ENCODE results near the gene ABCB8.

ABCB8 gene

DNA sequence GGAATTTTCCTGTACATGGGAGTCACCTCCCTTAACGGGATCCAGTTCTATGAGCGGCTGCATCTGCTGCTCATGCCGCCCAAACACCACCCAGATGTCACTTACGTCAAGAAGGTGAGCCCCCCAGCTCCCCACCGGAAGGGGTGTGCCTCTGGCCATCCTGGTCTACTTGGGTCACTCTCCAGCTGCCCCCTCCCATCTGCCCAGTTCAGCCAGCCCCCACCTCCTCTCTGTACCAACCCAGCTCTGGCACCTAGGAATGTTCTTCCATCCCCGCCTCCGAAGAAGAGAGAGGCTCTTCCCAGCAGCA lies 47.4 kb downstream of the ABCB8 start:
- DNase-seq (ENCODE audit: low read depth): no peak
- no peak overlapping the region for H3K4me3 ChIP-seq (ENCODE audit: control insufficient read depth, low read depth, low read length)
- TF ChIP-seq, protein P1, sequence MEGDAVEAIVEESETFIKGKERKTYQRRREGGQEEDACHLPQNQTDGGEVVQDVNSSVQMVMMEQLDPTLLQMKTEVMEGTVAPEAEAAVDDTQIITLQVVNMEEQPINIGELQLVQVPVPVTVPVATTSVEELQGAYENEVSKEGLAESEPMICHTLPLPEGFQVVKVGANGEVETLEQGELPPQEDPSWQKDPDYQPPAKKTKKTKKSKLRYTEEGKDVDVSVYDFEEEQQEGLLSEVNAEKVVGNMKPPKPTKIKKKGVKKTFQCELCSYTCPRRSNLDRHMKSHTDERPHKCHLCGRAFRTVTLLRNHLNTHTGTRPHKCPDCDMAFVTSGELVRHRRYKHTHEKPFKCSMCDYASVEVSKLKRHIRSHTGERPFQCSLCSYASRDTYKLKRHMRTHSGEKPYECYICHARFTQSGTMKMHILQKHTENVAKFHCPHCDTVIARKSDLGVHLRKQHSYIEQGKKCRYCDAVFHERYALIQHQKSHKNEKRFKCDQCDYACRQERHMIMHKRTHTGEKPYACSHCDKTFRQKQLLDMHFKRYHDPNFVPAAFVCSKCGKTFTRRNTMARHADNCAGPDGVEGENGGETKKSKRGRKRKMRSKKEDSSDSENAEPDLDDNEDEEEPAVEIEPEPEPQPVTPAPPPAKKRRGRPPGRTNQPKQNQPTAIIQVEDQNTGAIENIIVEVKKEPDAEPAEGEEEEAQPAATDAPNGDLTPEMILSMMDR (IDR thresholded peaks at IDR 0.05; ENCODE audit: control insufficient read depth, insufficient read depth, low read depth, low read length, missing control alignments): no peak

GRCh38 chr7:151075978-151076426 lies 47.8 kb downstream of the ABCB8 start:
- TF ChIP-seq, protein P1 (IDR thresholded peaks at IDR 0.05; ENCODE audit: control insufficient read depth, insufficient read depth, low read depth, low read length, missing control alignments): no peak
- DNase-seq (ENCODE audit: low read depth): no peak
- H3K4me3 ChIP-seq (ENCODE audit: control insufficient read depth, low read depth, low read length): no peak overlapping the region

DNA sequence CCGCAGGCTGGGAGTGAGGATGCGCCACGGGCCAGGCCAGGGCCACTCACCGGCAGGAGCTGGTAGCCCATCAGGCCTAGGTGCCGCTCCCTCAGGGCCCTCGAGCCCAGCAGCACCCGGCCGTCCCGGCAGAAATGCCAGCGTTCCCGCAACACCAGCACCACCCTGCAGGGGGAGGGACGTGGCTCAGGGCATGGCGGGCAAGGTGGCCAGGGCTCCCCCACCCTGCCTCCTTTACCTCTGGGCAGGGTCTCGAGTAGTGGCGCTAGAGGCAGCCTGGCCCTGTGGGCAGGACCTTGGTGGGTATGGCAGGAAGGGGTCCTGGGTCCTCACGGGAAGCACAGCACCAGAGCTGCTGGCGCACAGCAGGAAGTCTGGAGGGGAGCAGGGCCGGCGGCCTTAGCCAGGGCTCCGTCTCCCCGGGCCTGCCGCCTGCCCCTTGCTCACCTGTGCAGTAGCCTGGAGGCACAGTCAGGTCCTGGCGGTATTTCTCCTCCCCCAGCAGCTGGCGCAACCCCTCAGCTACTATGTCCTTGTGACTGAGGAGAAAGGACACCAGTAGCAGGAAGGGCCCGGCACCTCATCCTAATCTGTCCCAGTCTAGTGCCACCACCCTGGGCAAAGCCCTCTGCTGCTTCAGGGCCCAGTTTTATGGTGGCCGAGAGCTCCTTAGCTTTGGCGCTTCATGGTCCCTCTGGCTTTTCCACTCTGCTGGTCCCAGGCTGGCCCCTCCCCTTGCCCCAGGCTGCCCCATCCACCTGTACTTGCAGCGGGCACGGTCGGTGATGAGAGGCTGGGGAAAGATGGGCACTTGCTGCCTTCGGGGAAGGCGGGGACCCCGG lies 48.8 kb downstream of the ABCB8 start:
- no peak overlapping the region for H3K4me3 ChIP-seq (ENCODE audit: control insufficient read depth, low read depth, low read length)
- TF ChIP-seq, protein P1 (IDR thresholded peaks at IDR 0.05; ENCODE audit: control insufficient read depth, insufficient read depth, low read depth, low read length, missing control alignments): peak; percentile 56
- DNase-seq (ENCODE audit: low read depth): no peak

- H3K4me3 ChIP-seq (ENCODE audit: control insufficient read depth, low read depth, low read length): no peak overlapping the region
- DNase-seq (ENCODE audit: low read depth): no peak
- TF ChIP-seq, protein P1 (IDR thresholded peaks at IDR 0.05; ENCODE audit: control insufficient read depth, insufficient read depth, low read depth, low read length, missing control alignments): no peak
Observed at GRCh38 chr7:151077705-151078232, 49.5 kb downstream of the ABCB8 start.

DNA sequence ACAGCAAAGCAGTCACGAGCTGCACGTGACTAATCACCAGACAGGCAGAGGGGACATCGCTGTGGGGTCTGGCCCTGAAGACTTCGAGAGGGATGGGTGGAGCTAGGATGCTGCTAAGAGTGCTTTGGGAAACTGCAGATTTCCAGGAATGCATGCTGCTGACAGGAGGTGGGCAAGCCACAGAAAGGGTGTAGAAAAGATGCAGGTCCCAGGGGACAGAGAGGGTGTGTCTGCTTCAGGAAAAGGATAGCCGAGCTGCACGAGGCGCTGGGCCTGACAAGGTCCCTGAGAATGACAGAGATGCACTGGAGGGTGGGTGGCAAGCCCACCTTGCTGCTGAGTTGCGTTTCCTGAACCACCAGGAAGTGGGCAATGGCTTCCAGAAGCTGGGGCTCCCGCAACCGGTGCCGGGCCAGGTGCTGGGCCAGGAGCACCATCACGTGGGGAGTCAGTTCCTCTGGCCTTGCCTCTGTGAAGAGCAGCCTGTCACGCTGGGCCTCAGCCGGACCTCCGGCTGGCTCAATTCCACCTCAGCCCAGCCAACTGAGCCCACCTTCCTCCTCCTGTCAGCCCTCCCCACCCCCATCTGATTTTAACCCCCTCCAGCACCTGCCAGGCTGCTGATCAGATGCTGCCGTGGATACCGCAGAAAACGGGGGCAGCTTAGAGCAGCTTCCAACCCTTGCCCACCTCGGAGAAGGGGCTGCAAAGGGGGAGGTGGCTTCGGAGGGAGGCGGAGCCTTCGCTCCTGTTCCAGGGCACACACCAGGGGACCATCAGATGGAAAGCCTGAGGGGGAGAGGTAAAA lies 50.2 kb downstream of the ABCB8 start:
- TF ChIP-seq, protein P1 (IDR thresholded peaks at IDR 0.05; ENCODE audit: control insufficient read depth, insufficient read depth, low read depth, low read length, missing control alignments): no peak
- no peak overlapping the region for H3K4me3 ChIP-seq (ENCODE audit: control insufficient read depth, low read depth, low read length)
- DNase-seq (ENCODE audit: low read depth): no peak

- TF ChIP-seq, protein P1 (IDR thresholded peaks at IDR 0.05; ENCODE audit: control insufficient read depth, insufficient read depth, low read depth, low read length, missing control alignments): no peak
- peak overlapping the region; percentile 96 for H3K4me3 ChIP-seq (ENCODE audit: control insufficient read depth, low read depth, low read length)
- DNase-seq (ENCODE audit: low read depth): no peak
Observed at GRCh38 chr7:151079199-151079910, 51.1 kb downstream of the ABCB8 start.
